MG63 (cell line): ENCODE measurements around the gene IRF2. TPM values are rescaled to one million over a fixed set of nuclear protein-coding genes. Genes with fewer than 3 reads are reported as not detected.
A peak's percentile ranks its signal among the peaks of the same experiment; 100 is the strongest.
"Not testable (repeated sequence)": the region's sequence is repeated elsewhere in the genome, so short reads cannot be mapped to it uniquely, and the experiment has no call there.

Experiments used
- DNase-seq: peaks from one replicate; pipeline ENCODE4 v3.0.0-alpha.2; 2020
- H3K27me3 ChIP-seq: fragments of 250-450 bp; sonication (Bioruptor Pico); 2 replicates; pipeline ENCODE4 v1.5.1; 2020; ENCODE audit warnings: mild to moderate bottlenecking, moderate library complexity
- H3K36me3 ChIP-seq: fragments of 250-450 bp; sonication (Bioruptor Pico); 2 replicates; pipeline ENCODE4 v1.5.1; 2020; ENCODE audit warnings: mild to moderate bottlenecking, moderate library complexity
- H3K4me3 ChIP-seq: fragments of 250-450 bp; sonication (Bioruptor Pico); 2 replicates; pipeline ENCODE4 v1.5.1; 2020; ENCODE audit warnings: mild to moderate bottlenecking, moderate library complexity
- H3K9me3 ChIP-seq: fragments of 250-450 bp; sonication (Bioruptor Pico); 2 replicates; pipeline ENCODE4 v1.5.1; 2020; ENCODE audit warnings: mild to moderate bottlenecking, moderate library complexity
- total RNA-seq: library from RNA; depleted of rRNA; stranded (reverse); fragments of >200 nt; shearing (Covaris generic); gene quantifications from 2 replicates; pipeline ENCODE4 v1.2.3, GENCODE V29; 2014; ENCODE audit warnings: low replicate concordance

The IRF2 gene
- total RNA-seq, 1 experiment from 2014 or later, result 13.9 TPM

- Histone ChIP-seq H3K27me3 (no peaks in the 10 kb centered on the region), H3K36me3 (no peaks in the 10 kb centered on the region), H3K4me3 (no peak overlapping the region), H3K9me3 (no peaks in the 10 kb centered on the region)
- no peak for DNase-seq
These were observed 117.2 kb downstream of the IRF2 start for GRCh38 chr4:184357165-184357564.

- no peak for DNase-seq
- no peaks in the 10 kb centered on the region for H3K9me3 ChIP-seq
- no peaks in the 10 kb centered on the region for H3K27me3 ChIP-seq
- no peaks in the 10 kb centered on the region for H3K36me3 ChIP-seq
- H3K4me3 ChIP-seq, result no peak overlapping the region
These were observed 118.0 kb downstream of the IRF2 start for GRCh38 chr4:184356366-184356765.

DNA sequence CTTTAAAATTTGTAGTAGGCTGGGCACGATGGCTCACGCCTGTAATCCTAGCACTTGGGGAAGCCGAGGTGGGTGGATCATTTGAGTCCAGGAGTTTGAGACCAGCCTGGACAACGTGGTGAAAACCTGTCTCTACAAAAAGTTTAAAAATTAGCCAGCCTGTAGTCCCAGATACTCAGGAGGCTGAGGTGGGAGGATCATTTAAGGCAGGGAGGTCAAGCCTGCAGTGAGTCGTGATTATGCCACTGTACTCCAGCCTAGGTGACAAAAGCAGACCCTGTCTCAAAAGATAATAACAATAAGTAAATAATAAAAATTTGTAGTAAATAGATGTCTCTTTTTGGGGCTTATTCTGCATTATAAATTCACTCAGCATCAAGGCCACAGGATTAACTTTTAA is 118.5 kb downstream of the IRF2 start:
- Histone ChIP-seq H3K27me3 (no peaks in the 10 kb centered on the region), H3K4me3 (no peak overlapping the region), H3K9me3 (no peaks in the 10 kb centered on the region), H3K36me3 (no peaks in the 10 kb centered on the region)
- no peak for DNase-seq

DNA sequence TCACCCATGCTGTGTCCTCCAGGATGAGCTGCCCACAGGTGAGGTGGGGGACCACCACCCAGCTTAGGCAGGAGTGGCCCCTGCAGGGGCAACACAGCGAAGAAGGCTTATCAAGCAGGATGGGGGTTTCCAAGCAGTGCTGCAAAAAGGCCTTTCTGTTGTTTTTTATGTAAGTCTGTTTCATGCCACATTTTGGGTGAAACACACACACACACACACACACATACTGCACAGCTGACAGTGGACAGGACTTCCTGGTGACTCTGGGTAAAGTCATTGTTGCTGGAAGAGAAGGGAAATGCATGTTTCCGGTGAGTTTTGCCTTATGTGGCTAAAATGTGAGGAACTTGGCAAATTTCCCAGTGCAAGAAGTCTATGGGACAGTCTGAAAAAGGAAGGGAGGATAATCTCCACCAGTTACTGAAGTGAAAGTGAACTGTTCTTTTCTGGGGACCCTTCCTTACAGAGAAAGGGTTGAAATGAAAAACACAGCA is 119.2 kb downstream of the IRF2 start:
- Histone ChIP-seq H3K36me3 (no peaks in the 10 kb centered on the region), H3K4me3 (no peak overlapping the region), H3K27me3 (no peaks in the 10 kb centered on the region), H3K9me3 (no peaks in the 10 kb centered on the region)
- peak; percentile 48 for DNase-seq

GRCh38 chr4:184352891-184353290 is 121.5 kb downstream of the IRF2 start:
- H3K4me3 ChIP-seq, result no peak overlapping the region
- no peaks in the 10 kb centered on the region for H3K27me3 ChIP-seq
- DNase-seq, result no peak
- H3K36me3 ChIP-seq, result no peaks in the 10 kb centered on the region
- no peaks in the 10 kb centered on the region for H3K9me3 ChIP-seq

DNA sequence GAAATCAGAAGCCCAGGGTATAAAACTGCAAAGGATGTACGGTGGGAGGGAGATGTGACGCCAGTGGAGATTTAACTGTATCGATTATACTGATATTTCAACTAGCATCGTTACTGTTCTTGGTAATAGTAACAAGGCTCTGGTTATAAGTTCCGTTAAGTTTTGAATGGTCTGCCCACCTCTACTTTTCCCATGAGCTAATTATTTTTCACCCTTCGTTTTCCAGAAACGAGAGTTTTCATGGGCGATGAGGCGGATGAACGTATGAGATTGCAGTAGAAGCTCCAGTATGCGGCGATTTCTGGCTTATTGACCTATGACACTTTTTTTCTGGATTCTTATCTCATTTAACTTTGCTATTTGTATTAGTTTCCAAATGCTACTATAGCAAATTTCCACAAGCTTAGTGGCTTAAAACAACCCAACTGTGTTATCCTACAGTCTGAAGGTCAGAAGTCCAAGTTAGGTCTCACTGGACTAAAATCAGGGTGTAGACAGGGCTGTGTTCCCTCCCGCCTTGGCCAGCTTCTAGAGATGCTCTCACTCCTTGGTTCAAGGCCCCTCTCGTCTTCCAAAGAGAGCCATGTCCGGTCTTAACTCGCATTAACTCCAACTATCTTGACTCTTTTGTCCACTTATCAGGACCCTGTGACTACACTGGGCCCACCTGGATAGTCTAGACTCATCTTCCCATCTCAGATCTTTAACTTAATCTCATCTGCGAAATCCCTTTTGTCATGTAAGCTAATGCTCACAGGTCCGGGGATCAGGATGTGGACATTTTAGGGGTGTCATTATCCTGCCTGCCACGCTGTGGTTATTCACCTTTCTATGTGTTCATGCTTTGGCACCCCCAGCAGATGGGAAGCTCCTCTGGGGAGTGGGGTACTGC is 122.5 kb downstream of the IRF2 start:
- no peak overlapping the region for H3K4me3 ChIP-seq
- H3K27me3 ChIP-seq, result no peaks in the 10 kb centered on the region
- H3K9me3 ChIP-seq, result no peaks in the 10 kb centered on the region
- DNase-seq, result no peak
- H3K36me3 ChIP-seq, result no peaks in the 10 kb centered on the region

DNA sequence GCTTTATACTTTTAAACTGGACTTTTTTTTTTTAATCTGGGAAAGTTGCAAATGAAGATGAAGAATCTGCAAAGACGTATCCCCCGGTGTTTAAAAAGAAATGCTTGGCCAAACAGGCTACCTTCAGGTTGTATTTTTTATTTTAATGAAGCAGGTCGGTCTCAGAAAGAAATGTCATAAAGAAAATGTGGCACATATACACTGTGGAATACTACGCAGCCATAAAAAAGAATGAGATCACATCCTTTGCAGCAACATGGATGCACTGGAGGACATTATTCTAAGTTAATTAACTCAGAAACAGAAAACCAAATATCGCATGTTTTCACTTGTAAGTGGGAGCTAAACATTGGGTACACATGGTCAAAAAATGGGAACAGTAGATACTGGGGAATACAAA is 123.4 kb downstream of the IRF2 start:
- H3K4me3 ChIP-seq, result no peak overlapping the region
- H3K27me3 ChIP-seq, result no peaks in the 10 kb centered on the region
- no peaks in the 10 kb centered on the region for H3K36me3 ChIP-seq
- no peak for DNase-seq
- no peaks in the 10 kb centered on the region for H3K9me3 ChIP-seq

GRCh38 chr4:184350213-184350817 is 124.0 kb downstream of the IRF2 start:
- H3K9me3 ChIP-seq, result no peaks in the 10 kb centered on the region
- no peak for DNase-seq
- H3K27me3 ChIP-seq, result no peaks in the 10 kb centered on the region
- H3K4me3 ChIP-seq, result no peak overlapping the region
- H3K36me3 ChIP-seq, result no peaks in the 10 kb centered on the region

GRCh38 chr4:184349283-184350039 is 124.9 kb downstream of the IRF2 start:
- no peak for DNase-seq
- no peaks in the 10 kb centered on the region for H3K27me3 ChIP-seq
- no peaks in the 10 kb centered on the region for H3K36me3 ChIP-seq
- H3K4me3 ChIP-seq, result no peak overlapping the region
- H3K9me3 ChIP-seq, result no peaks in the 10 kb centered on the region

- Histone ChIP-seq H3K27me3 (no peaks in the 10 kb centered on the region), H3K36me3 (no peaks in the 10 kb centered on the region), H3K9me3 (no peaks in the 10 kb centered on the region), H3K4me3 (no peak overlapping the region)
- no peak for DNase-seq
These were observed 125.8 kb downstream of the IRF2 start for GRCh38 chr4:184348311-184349233.

DNA sequence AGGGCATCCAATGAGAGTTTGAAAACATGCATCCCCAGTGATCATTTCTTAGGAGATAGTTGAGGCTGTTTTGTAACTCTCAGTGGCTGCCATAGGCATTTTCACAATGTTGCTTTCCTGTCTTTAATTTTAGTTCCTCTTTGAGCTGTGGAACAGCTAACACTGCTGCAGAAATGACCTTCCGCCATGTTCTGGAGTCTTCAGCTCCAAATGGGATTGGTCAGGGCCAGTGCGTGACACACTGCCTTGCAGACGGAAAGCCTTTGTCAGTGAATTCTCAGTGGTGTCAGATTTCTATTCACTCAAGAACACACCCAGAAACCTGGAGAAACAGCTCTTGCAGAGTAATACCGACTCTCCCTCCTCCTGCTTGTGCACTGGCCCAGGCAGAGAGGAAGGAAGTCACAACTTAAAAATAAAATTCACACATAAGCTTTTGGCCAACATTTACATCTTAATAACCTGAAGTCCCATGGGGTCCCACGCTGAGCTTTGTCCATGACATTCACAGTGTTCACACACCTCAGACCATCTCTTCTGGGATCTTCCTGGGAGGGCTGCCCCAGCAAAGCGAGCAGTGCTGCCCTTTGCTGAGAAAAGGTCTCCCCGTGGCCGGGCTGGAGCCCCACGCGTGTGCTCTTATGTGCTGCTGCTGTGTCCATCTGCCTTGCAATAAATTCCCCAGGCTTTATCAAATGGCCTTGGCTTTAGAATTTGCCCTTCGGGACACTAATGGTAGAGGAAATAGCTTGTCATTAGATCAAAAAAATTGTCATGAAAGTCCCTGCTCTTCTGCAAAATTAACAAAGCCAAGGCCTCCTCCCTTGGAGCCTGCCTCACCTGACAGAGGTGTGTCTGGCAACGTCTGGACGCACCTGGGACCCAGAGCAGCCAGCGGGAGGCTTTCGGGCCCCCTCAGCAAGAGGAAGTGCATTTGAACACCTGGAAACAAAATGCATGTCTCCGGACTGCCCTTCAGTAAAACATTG is 126.8 kb downstream of the IRF2 start:
- no peak for DNase-seq
- Histone ChIP-seq H3K36me3 (no peaks in the 10 kb centered on the region), H3K9me3 (no peaks in the 10 kb centered on the region), H3K4me3 (no peak overlapping the region), H3K27me3 (no peaks in the 10 kb centered on the region)

DNA sequence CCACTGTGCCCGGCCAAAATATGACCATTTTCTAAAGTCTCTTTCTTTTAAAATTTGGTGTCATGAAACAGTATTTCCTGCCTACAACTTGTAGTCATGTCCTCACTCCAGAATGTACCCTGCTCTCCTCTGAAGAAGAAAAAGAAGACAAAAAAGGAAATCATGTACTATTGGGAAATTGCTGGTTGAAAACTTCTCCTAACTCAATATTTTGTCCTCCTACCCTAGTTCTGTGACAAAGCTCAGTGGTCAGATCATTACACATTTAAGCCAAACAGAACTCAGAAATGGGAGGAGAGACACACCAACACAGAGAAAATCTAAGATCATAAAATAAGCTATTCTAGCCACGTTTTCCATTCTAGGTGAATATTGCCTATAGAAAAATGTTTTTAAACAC is 127.7 kb downstream of the IRF2 start:
- Histone ChIP-seq H3K4me3 (no peak overlapping the region), H3K27me3 (no peaks in the 10 kb centered on the region), H3K9me3 (no peaks in the 10 kb centered on the region), H3K36me3 (no peaks in the 10 kb centered on the region)
- DNase-seq, result no peak

- H3K9me3 ChIP-seq, H3K36me3 ChIP-seq, DNase-seq, H3K27me3 ChIP-seq, H3K4me3 ChIP-seq: not testable (repeated sequence)
These were observed 128.1 kb downstream of the IRF2 start for GRCh38 chr4:184346273-184346672.

- DNase-seq, result no peak
- Histone ChIP-seq H3K27me3 (no peaks in the 10 kb centered on the region), H3K36me3 (no peaks in the 10 kb centered on the region)
These were observed 128.8 kb downstream of the IRF2 start for GRCh38 chr4:184345573-184345922.

DNA sequence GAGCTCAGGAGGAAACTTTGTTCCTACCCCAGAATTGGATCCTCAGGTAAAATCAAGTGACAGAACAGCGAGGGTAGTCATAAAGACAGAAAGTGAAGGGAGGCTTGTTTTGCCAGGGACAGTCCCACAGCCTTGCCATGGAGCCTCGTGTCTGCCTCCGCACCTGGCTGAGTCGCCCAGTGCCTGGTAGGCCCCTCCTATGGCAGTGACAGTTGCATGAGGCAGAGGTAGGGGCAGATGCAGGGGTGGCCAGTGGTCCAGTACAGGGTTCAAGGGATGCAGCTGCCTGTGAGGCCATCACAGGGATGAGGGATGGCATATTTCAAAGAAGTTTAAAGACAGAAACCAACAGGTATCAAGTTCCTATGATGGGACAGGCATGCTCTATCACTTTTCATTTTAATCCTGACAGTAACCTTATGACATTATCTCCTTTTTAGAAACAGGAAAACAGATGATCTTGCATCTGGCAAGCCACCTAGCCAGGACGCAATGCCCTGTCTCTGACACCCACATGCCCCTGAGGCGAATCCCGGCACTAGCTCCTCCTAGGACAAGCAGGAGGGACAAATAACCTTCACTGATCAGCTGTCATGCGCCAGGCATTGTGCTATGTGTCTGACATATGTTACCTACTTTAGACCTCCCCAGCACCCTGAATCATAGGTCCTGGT is 129.3 kb downstream of the IRF2 start:
- Histone ChIP-seq H3K36me3 (no peaks in the 10 kb centered on the region), H3K4me3 (no peak overlapping the region), H3K27me3 (no peaks in the 10 kb centered on the region), H3K9me3 (no peaks in the 10 kb centered on the region)
- no peak for DNase-seq

More at GRCh38 chr4:184345573-184345922, 128.8 kb downstream of the IRF2 start:
- no peaks in the 10 kb centered on the region for H3K9me3 ChIP-seq
- no peak overlapping the region for H3K4me3 ChIP-seq
